ENCODE data around the gene ARHGEF6. TPM values are rescaled to one million over a fixed set of nuclear protein-coding genes. Genes with fewer than 3 reads are reported as not detected.

Gene ARHGEF6
- total RNA-seq, 2 donors from 2014 or later = 2.7 to 5.7 TPM

- H3K27ac ChIP-seq = no peak overlapping the region
- H3K9ac ChIP-seq (ENCODE audit: low read depth in 2 of 2, low read length in 2 of 2) = no peak overlapping the region
- no peak overlapping the region for H3K4me3 ChIP-seq
- H3K9me3 ChIP-seq = no peaks in the 10 kb centered on the region
- H3K4me1 ChIP-seq = no peaks in the 10 kb centered on the region
- H3K27me3 ChIP-seq = no peaks in the 10 kb centered on the region
- TF ChIP-seq CTCF (IDR thresholded peaks at IDR 0.05) = no peak
- no peaks in the 10 kb centered on the region for H3K36me3 ChIP-seq
- intact Hi-C loops (cut with DNase I) = no loop called here
- DNase-seq = no peak
Observed at GRCh38 chrX:136639506-136640176, 141.1 kb downstream of the ARHGEF6 start.

GRCh38 chrX:136636121-136636520 is 144.6 kb downstream of the ARHGEF6 start:
- Histone ChIP-seq H3K36me3 (no peaks in the 10 kb centered on the region), H3K27me3 (no peaks in the 10 kb centered on the region), H3K9me3 (no peaks in the 10 kb centered on the region), H3K9ac (ENCODE audit: low read depth in 2 of 2, low read length in 2 of 2) (no peak overlapping the region), H3K27ac (no peak overlapping the region), H3K4me3 (no peak overlapping the region), H3K4me1 (no peaks in the 10 kb centered on the region)
- intact Hi-C loops (cut with DNase I) = no loop called here
- DNase-seq = no peak
- TF ChIP-seq CTCF (IDR thresholded peaks at IDR 0.05) = no peak

GRCh38 chrX:136635235-136635634 is 145.5 kb downstream of the ARHGEF6 start:
- Histone ChIP-seq H3K36me3 (no peaks in the 10 kb centered on the region), H3K4me1 (no peaks in the 10 kb centered on the region), H3K9me3 (no peaks in the 10 kb centered on the region), H3K4me3 (no peak overlapping the region), H3K9ac (ENCODE audit: low read depth in 2 of 2, low read length in 2 of 2) (no peak overlapping the region), H3K27ac (no peak overlapping the region), H3K27me3 (no peaks in the 10 kb centered on the region)
- intact Hi-C loops (cut with DNase I) = no loop called here
- DNase-seq = no peak
- TF ChIP-seq CTCF (IDR thresholded peaks at IDR 0.05) = no peak

GRCh38 chrX:136630881-136631280 is 149.9 kb downstream of the ARHGEF6 start:
- intact Hi-C loops (cut with DNase I) = no loop called here
- Histone ChIP-seq H3K36me3 (no peaks in the 10 kb centered on the region), H3K27me3 (no peaks in the 10 kb centered on the region), H3K9me3 (no peaks in the 10 kb centered on the region), H3K27ac (no peak overlapping the region), H3K4me3 (no peak overlapping the region), H3K4me1 (no peaks in the 10 kb centered on the region), H3K9ac (ENCODE audit: low read depth in 2 of 2, low read length in 2 of 2) (no peak overlapping the region)
- no peak for TF ChIP-seq CTCF (IDR thresholded peaks at IDR 0.05)
- DNase-seq = no peak

GRCh38 chrX:136629084-136629750 is 151.5 kb downstream of the ARHGEF6 start:
- Histone ChIP-seq H3K4me3 (no peak overlapping the region), H3K4me1 (no peaks in the 10 kb centered on the region), H3K27me3 (no peaks in the 10 kb centered on the region), H3K27ac (no peak overlapping the region), H3K9me3 (no peaks in the 10 kb centered on the region), H3K9ac (ENCODE audit: low read depth in 2 of 2, low read length in 2 of 2) (no peak overlapping the region), H3K36me3 (no peaks in the 10 kb centered on the region)
- intact Hi-C loops (cut with DNase I) = no loop called here
- no peak for DNase-seq
- no peak for TF ChIP-seq CTCF (IDR thresholded peaks at IDR 0.05)

All from colonic mucosa (tissue), 4 donors.